GM18511 (cell line): Measurements from ENCODE around the gene RNASEH2B.

Experiments used
- ATAC-seq: cut with Tn5 transposase; IDR thresholded peaks from one replicate; pipeline ENCODE4 v1.9.1; 2021; ENCODE audit warnings: mild to moderate bottlenecking, moderate library complexity; ENCODE audit not compliant: unreplicated experiment

The RNASEH2B gene

GRCh38 chr13:50934735-50935435, 25.3 kb downstream of the RNASEH2B start:
- no peak for ATAC-seq

GRCh38 chr13:50936679-50937078, 27.1 kb downstream of the RNASEH2B start:
- ATAC-seq = no peak

GRCh38 chr13:50940509-50940908, 30.9 kb downstream of the RNASEH2B start:
- ATAC-seq = no peak

GRCh38 chr13:50941146-50941545, 31.6 kb downstream of the RNASEH2B start:
- ATAC-seq = no peak

- ATAC-seq = no peak
Measured at GRCh38 chr13:50942630-50943311, 33.2 kb downstream of the RNASEH2B start.

- ATAC-seq = no peak
Measured at GRCh38 chr13:50945669-50946068, 36.1 kb downstream of the RNASEH2B start.

- ATAC-seq = no peak
Measured at GRCh38 chr13:50948601-50949000, 39.0 kb downstream of the RNASEH2B start.

- no peak for ATAC-seq
Measured at GRCh38 chr13:50950849-50951248, 41.3 kb downstream of the RNASEH2B start.

- ATAC-seq = no peak
Measured at GRCh38 chr13:50951366-50951765, 41.8 kb downstream of the RNASEH2B start.

GRCh38 chr13:50955241-50955640, 45.6 kb downstream of the RNASEH2B start:
- ATAC-seq = no peak

- no peak for ATAC-seq
Measured at GRCh38 chr13:50955798-50956197, 46.2 kb downstream of the RNASEH2B start.

- no peak for ATAC-seq
Measured at GRCh38 chr13:50957620-50958019, 48.0 kb downstream of the RNASEH2B start.

- no peak for ATAC-seq
Measured at GRCh38 chr13:50969691-50970090, 60.1 kb downstream of the RNASEH2B start.

GRCh38 chr13:50970956-50971355, 61.4 kb downstream of the RNASEH2B start:
- no peak for ATAC-seq

- no peak for ATAC-seq
Measured at GRCh38 chr13:50974268-50974667, 64.7 kb downstream of the RNASEH2B start.

- no peak for ATAC-seq
Measured at GRCh38 chr13:50979187-50979586, 69.6 kb downstream of the RNASEH2B start.

GRCh38 chr13:50981686-50982085, 72.1 kb downstream of the RNASEH2B start:
- ATAC-seq = no peak

GRCh38 chr13:50989476-50989875, 79.9 kb downstream of the RNASEH2B start:
- no peak for ATAC-seq

- no peak for ATAC-seq
Measured at GRCh38 chr13:50990065-50990817, 80.7 kb downstream of the RNASEH2B start.

- no peak for ATAC-seq
Measured at GRCh38 chr13:50990818-50991506, 81.4 kb downstream of the RNASEH2B start.
